Measurements from ENCODE around the gene ASPDH. TPM values are rescaled to one million over a fixed set of nuclear protein-coding genes. Genes with fewer than 3 reads are reported as not detected.

The ASPDH gene
- total RNA-seq, 2 donors from 2014 or later: not detected

DNA sequence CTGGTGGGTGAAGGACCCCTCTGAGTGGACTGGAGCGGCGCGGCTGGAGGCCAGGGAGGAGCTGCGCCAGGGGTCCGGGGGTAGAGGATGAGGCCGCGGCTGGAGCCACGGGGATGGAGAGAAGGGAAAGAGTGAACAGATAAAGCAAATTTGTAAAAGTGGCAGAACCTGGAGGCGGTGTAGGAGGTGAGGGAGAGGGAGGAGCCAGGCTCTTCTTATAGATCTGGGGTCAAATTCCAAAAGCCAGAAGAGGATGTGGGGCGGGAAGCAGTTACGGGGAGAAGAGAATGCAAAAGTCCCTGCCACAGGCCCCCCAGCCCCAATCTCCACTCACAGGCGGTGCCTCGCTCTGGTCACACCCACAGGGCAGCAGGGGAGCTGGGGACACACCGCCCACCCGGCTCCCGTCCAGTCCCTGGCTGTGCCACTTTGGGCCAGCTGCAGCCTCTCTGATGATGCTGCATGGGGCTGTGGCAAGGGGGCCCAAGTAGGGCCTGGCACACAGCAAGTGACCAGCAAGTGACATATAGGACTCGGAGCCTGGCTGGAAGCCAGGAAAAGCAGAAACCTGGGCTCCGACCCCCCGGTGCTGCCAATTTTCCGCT is 43.4 kb upstream of the ASPDH start:
- Histone ChIP-seq H3K9me3 (no peaks in the 10 kb centered on the region), H3K4me1 (peaks cover 0 to 15% of the 10 kb centered on the region in 2 donors), H3K27ac (no peak overlapping the region), H3K27me3 (no peaks in the 10 kb centered on the region), H3K36me3 (no peaks in the 10 kb centered on the region), H3K4me3 (peak overlapping the region; percentile 16 to 53)
- no peak for DNase-seq (ENCODE audit: low spot score)
- TF ChIP-seq, protein P1, sequence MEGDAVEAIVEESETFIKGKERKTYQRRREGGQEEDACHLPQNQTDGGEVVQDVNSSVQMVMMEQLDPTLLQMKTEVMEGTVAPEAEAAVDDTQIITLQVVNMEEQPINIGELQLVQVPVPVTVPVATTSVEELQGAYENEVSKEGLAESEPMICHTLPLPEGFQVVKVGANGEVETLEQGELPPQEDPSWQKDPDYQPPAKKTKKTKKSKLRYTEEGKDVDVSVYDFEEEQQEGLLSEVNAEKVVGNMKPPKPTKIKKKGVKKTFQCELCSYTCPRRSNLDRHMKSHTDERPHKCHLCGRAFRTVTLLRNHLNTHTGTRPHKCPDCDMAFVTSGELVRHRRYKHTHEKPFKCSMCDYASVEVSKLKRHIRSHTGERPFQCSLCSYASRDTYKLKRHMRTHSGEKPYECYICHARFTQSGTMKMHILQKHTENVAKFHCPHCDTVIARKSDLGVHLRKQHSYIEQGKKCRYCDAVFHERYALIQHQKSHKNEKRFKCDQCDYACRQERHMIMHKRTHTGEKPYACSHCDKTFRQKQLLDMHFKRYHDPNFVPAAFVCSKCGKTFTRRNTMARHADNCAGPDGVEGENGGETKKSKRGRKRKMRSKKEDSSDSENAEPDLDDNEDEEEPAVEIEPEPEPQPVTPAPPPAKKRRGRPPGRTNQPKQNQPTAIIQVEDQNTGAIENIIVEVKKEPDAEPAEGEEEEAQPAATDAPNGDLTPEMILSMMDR (IDR thresholded peaks at IDR 0.05): no peak

- Histone ChIP-seq H3K9me3 (no peaks in the 10 kb centered on the region), H3K4me1 (peaks cover 0 to 15% of the 10 kb centered on the region in 2 donors), H3K36me3 (no peaks in the 10 kb centered on the region), H3K4me3 (peak overlapping the region; percentile 16 to 53), H3K27ac (peak overlapping the region in 1 of 2 donors; percentile 9), H3K27me3 (peaks cover 0 to 4% of the 10 kb centered on the region in 2 donors)
- peak; percentile 68 for DNase-seq (ENCODE audit: low spot score)
- TF ChIP-seq, protein P1 (IDR thresholded peaks at IDR 0.05): peak; percentile 91
Measured at GRCh38 chr19:50556282-50557008, 42.7 kb upstream of the ASPDH start.

GRCh38 chr19:50555450-50556281 is 42.0 kb upstream of the ASPDH start:
- peaks cover 0 to 4% of the 10 kb centered on the region in 2 donors for H3K27me3 ChIP-seq
- TF ChIP-seq, protein P1 (IDR thresholded peaks at IDR 0.05): no peak
- no peaks in the 10 kb centered on the region for H3K9me3 ChIP-seq
- H3K4me3 ChIP-seq: peak overlapping the region; percentile 16 to 53
- DNase-seq (ENCODE audit: low spot score): no peak
- no peaks in the 10 kb centered on the region for H3K36me3 ChIP-seq
- peaks cover 0 to 15% of the 10 kb centered on the region in 2 donors for H3K4me1 ChIP-seq
- peak overlapping the region in 1 of 2 donors; percentile 9 for H3K27ac ChIP-seq

GRCh38 chr19:50555033-50555432 is 41.3 kb upstream of the ASPDH start:
- Histone ChIP-seq H3K36me3 (no peaks in the 10 kb centered on the region), H3K27ac (no peak overlapping the region), H3K9me3 (no peaks in the 10 kb centered on the region), H3K4me1 (peaks cover 0 to 15% of the 10 kb centered on the region in 2 donors), H3K4me3 (no peak overlapping the region), H3K27me3 (peaks cover 0 to 4% of the 10 kb centered on the region in 2 donors)
- DNase-seq (ENCODE audit: low spot score): no peak
- TF ChIP-seq, protein P1 (IDR thresholded peaks at IDR 0.05): no peak

GRCh38 chr19:50554212-50554611 is 40.5 kb upstream of the ASPDH start:
- Histone ChIP-seq H3K4me1 (peaks cover 0 to 15% of the 10 kb centered on the region in 2 donors), H3K27me3 (peaks cover 0 to 4% of the 10 kb centered on the region in 2 donors), H3K36me3 (no peaks in the 10 kb centered on the region), H3K27ac (no peak overlapping the region), H3K9me3 (no peaks in the 10 kb centered on the region), H3K4me3 (no peak overlapping the region)
- TF ChIP-seq, protein P1 (IDR thresholded peaks at IDR 0.05): no peak
- no peak for DNase-seq (ENCODE audit: low spot score)
